ENCODE data around the gene MINDY4. TPM values are rescaled to one million over a fixed set of nuclear protein-coding genes. Genes with fewer than 3 reads are reported as not detected.

Gene MINDY4
- total and polyA plus RNA-seq, 2 of the 13 experiments (the other 11 are each of a cell fraction or from before 2014, with no cell fraction given): not detected

GRCh38 chr7:30752979-30753378 lies 18.2 kb upstream of the MINDY4 start (continued):
- TF ChIP-seq FOXO4 (CRISPR knock-in tag; conservative IDR thresholded peaks at IDR 0.05) (no peak), ZNF503 (CRISPR knock-in tag; IDR thresholded peaks at IDR 0.05) (no peak), ZNF263 (CRISPR knock-in tag; IDR thresholded peaks at IDR 0.05) (no peak), ELK4 (CRISPR knock-in tag; IDR thresholded peaks at IDR 0.05; ENCODE audit: borderline replicate concordance) (no peak), ATAD3A (CRISPR knock-in tag; IDR thresholded peaks at IDR 0.05) (no peak), ZNF607 (CRISPR knock-in tag; IDR thresholded peaks at IDR 0.05; ENCODE audit: borderline replicate concordance) (no peak), POGK (CRISPR knock-in tag; conservative IDR thresholded peaks at IDR 0.05) (no peak), TCF7 (IDR thresholded peaks at IDR 0.05; ENCODE audit: low read depth) (no peak), SRY (CRISPR knock-in tag; IDR thresholded peaks at IDR 0.05) (no peak)

Measured in HepG2 (cell line).